ENCODE measurements around the gene HOXB8.

DNA sequence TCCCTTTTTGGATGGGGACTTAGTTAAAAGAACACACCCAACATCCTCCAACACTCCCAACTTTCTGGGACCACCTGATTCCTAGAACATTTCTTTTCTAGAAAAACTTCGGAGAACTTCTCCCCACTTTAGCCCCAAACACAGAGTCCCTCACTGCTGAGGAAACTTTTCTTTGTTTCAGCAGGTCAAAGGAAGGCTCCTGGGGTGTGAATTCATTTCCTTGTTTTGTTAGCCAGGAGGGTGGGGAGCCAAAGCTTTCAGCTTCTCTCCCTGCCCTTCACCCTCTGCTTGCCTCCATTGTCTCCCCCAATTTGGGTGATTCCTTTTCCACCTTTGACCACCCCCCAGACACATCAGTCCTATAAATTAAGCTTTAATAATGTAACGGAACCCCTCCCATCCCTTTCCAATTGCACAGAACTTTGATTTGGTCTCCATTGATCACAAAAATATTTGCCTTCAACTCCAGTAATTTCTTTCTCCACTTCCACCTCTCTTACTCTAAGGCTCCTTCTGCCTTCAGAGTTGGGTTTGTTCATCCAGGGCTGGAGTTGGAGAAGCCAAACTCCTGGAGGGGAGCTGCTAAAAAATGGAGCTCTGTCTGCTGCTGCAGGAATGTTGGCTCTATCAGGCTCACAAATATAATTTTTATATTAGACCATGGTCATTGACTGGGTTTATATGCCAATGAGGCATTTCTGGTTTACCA, 47.3 kb downstream of the HOXB8 start:
- TF ChIP-seq, protein P1, sequence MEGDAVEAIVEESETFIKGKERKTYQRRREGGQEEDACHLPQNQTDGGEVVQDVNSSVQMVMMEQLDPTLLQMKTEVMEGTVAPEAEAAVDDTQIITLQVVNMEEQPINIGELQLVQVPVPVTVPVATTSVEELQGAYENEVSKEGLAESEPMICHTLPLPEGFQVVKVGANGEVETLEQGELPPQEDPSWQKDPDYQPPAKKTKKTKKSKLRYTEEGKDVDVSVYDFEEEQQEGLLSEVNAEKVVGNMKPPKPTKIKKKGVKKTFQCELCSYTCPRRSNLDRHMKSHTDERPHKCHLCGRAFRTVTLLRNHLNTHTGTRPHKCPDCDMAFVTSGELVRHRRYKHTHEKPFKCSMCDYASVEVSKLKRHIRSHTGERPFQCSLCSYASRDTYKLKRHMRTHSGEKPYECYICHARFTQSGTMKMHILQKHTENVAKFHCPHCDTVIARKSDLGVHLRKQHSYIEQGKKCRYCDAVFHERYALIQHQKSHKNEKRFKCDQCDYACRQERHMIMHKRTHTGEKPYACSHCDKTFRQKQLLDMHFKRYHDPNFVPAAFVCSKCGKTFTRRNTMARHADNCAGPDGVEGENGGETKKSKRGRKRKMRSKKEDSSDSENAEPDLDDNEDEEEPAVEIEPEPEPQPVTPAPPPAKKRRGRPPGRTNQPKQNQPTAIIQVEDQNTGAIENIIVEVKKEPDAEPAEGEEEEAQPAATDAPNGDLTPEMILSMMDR (IDR thresholded peaks at IDR 0.05): no peak
- TF ChIP-seq POLR2AphosphoS5 (IDR thresholded peaks at IDR 0.05) (no peak), POLR2A (IDR thresholded peaks at IDR 0.05) (no peak), EP300 (IDR thresholded peaks at IDR 0.05) (no peak)

All from upper lobe of left lung (tissue), 4 donors.